NT2/D1 (cell line): Measurements from ENCODE around the gene SPRED1.

Experiments
- DNase-seq: peaks from one replicate; pipeline ENCODE4 v3.0.0-alpha.2; 2011; ENCODE audit warnings: low read depth, low spot score
- H3K27me3 ChIP-seq: 2 replicates; pipeline ENCODE4 v1.6.0; 2011; ENCODE audit warnings: mild to moderate bottlenecking; ENCODE audit not compliant: insufficient read length, insufficient read depth
- H3K36me3 ChIP-seq: 2 replicates; pipeline ENCODE4 v1.6.1; 2011; ENCODE audit warnings: mild to moderate bottlenecking, low read length, mixed read lengths; ENCODE audit not compliant: insufficient read depth, insufficient read length
- H3K4me1 ChIP-seq: 2 replicates; pipeline ENCODE4 v1.5.1; 2011; ENCODE audit not compliant: insufficient read depth, insufficient read length
- H3K4me3 ChIP-seq: 2 replicates; pipeline ENCODE4 v1.5.1; 2011; ENCODE audit warnings: low read depth; ENCODE audit not compliant: insufficient read length
- H3K9ac ChIP-seq: 2 replicates; pipeline ENCODE4 v1.6.0; 2011; ENCODE audit warnings: low read depth; ENCODE audit not compliant: insufficient read length
- H3K9me3 ChIP-seq: 2 replicates; pipeline ENCODE4 v1.5.1; 2011; ENCODE audit warnings: mild to moderate bottlenecking, low read length; ENCODE audit not compliant: insufficient read depth
- SUZ12 ChIP-seq: IDR thresholded peaks from 2 replicates; pipeline ENCODE4 v1.6.1; 2011; ENCODE audit not compliant: insufficient read length, insufficient read depth; ENCODE audit errors: extremely low read depth
- YY1 ChIP-seq: IDR thresholded peaks from 2 replicates; pipeline ENCODE4 v1.6.1; 2011; ENCODE audit not compliant: insufficient read length, insufficient read depth
- ZNF274 ChIP-seq: IDR thresholded peaks from 2 replicates; pipeline ENCODE4 v1.6.1; 2011; ENCODE audit warnings: mild to moderate bottlenecking, low read depth, low read length

SPRED1 gene

DNA sequence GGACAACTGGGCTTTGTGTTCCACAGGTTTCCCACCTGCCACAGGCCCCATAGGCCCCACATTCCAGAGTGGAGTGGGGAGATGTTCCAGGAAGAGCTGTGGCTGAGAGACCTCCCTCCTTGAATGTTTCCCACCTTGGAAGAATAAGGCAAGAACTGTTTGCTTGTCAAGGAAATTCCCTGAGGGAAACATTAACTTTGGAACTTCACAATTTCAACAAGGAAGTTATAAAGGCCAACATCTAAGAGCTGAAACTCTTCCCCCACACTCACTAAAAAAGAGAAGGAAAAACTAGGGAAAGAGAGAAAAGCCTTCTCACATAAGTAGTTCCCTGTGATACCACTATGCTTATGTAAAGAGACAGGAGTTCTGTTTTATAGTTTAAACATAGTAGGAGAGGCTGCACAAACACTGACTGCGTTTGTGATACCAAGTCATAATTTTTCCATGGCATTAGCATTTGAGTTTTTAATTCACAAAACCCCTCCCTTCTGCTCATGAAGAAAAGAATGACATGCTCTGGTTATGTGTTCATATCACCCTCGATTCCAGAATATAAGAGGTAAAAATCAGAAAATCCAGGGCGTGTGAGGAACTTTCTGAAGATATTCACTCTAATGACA is 39.8 kb upstream of the SPRED1 start:
- H3K9me3 ChIP-seq, result no peaks in the 10 kb centered on the region
- TF ChIP-seq SUZ12, result no peak
- TF ChIP-seq YY1, result no peak
- TF ChIP-seq ZNF274, result no peak
- no peak overlapping the region for H3K4me3 ChIP-seq
- H3K36me3 ChIP-seq, result no peaks in the 10 kb centered on the region
- DNase-seq, result no peak
- H3K9ac ChIP-seq, result no peak overlapping the region
- H3K4me1 ChIP-seq, result no peaks in the 10 kb centered on the region
- H3K27me3 ChIP-seq, result no peaks in the 10 kb centered on the region

DNA sequence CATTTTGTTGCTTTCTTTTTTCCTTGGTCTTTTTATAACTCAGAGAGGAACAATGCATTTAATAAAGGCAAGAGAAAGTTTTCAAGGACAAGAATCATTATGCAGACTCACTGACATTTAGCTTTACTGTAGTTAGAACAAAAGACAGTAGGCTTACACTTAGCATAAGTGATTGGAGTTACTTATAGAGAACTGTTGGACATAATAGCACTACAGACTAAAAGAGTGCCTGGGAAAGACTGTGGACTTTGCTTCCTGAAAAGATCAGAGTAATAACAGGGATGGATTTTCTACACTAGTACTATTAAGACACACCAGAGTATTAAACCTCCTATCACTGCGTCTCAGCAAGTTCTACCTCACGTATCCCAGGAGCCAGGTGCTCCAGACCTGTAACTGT is 39.3 kb upstream of the SPRED1 start:
- Histone ChIP-seq H3K36me3 (no peaks in the 10 kb centered on the region), H3K9me3 (no peaks in the 10 kb centered on the region), H3K27me3 (no peaks in the 10 kb centered on the region), H3K4me1 (peaks cover 2% of the 10 kb centered on the region), H3K9ac (no peak overlapping the region), H3K4me3 (no peak overlapping the region)
- no peak for TF ChIP-seq SUZ12
- no peak for TF ChIP-seq YY1
- TF ChIP-seq ZNF274, result no peak
- DNase-seq, result no peak

DNA sequence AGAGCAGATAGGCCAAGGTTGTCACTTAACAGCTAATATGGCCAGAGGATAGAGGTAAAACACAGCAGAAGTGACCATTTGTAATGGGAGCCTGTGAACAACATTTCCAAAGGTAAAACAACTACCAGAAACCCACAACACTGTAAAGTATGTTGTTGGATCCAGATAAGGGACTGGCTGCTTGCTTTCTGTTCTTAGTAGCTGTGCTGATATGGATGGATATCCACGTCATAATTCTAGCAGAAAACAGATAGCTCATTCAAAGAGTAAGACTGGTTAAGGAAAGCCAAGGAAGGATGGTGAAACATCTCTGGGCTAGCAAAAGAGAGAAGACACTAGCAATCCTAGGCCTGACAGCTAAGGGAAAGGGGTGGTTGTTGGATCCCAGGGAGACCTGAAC is 36.9 kb upstream of the SPRED1 start:
- TF ChIP-seq YY1, result no peak
- no peak for TF ChIP-seq ZNF274
- no peak for TF ChIP-seq SUZ12

DNA sequence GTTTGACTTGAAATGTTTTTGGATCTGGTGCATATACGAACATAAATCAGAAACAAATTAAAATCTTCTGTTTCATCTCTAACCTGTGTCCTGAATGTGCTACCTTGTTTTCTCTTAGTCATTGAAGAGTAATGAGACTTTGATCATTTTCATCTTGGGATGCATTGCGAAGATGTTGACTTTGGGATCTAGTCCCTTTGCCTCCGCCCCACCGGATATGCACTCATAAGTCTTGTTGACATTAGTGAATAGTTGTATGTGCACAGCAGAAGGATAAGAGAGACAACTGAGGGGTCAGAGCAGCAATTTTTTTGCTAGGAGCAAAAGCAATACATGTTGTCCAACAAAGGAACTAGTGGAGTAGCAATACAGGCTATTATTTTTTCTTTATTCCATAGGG is 35.9 kb upstream of the SPRED1 start:
- Histone ChIP-seq H3K36me3 (no peaks in the 10 kb centered on the region), H3K4me1 (peaks cover 2% of the 10 kb centered on the region), H3K27me3 (no peaks in the 10 kb centered on the region), H3K9me3 (no peaks in the 10 kb centered on the region), H3K9ac (no peak overlapping the region), H3K4me3 (no peak overlapping the region)
- no peak for TF ChIP-seq SUZ12
- no peak for TF ChIP-seq YY1
- TF ChIP-seq ZNF274, result no peak
- DNase-seq, result no peak

More for the DNA sequence above, 36.9 kb upstream of the SPRED1 start:
- Histone ChIP-seq H3K4me3 (no peak overlapping the region), H3K27me3 (no peaks in the 10 kb centered on the region), H3K4me1 (peaks cover 2% of the 10 kb centered on the region), H3K9ac (no peak overlapping the region), H3K9me3 (no peaks in the 10 kb centered on the region), H3K36me3 (no peaks in the 10 kb centered on the region)
- DNase-seq, result no peak

DNA sequence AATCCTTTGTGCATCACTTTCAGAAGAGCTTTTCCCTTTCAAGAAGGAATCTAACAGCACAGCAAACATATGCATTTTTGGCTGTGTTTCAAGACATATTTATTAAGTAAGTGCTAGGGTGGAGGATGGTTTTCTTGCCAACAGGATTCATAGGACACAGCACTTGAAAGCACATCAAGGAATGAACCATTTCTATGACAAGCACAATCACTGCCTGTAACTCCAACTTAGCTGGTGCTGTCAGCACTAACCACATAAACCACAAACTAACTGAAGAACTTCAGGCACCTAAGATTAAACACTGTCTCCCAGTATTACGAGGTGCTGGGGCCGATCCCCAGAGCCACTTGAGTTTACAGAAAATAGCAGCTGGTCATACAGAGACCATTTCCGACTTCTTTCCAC is 35.4 kb upstream of the SPRED1 start:
- no peak for TF ChIP-seq SUZ12
- no peak for TF ChIP-seq YY1
- TF ChIP-seq ZNF274, result no peak
- Histone ChIP-seq H3K9ac (no peak overlapping the region), H3K9me3 (no peaks in the 10 kb centered on the region), H3K36me3 (no peaks in the 10 kb centered on the region), H3K27me3 (no peaks in the 10 kb centered on the region), H3K4me3 (no peak overlapping the region), H3K4me1 (peaks cover 2% of the 10 kb centered on the region)
- DNase-seq, result no peak

DNA sequence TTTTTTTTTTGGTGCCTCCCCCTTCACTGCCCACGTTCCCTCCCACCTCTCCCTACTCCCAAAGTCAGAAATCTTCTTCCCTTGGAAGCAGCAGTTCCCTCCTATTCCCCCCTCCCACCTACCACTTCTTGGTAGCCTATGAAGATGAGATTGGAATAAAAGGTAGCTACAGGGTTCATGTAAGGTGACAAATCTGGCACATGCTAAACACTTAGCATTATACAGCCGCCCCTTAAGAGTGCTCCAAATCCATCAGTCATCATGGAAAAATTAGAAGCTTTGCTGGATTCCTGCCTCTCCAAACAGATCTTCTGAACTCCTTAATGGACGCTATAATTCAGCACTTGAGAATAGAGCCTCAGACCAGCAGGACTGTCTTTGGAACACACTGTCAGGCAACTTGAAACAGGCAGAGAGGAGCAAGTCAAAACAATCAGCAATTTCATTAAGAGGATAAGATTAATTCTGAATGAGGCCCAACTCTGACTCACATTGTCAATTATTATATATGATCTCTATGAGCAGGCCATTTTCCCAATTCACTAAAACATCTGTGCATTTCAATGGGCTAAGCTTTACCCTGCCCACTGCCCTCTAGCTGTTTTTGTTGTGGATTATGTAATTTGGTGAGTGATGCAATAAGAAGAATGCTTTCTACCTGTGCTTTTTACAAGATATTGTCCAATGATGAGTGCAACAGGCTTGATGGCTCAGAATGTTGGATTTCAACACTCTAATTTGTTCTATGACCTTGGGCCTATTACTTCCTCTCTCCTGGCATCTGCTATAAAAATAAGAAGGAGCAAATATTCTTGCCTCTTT is 34.6 kb upstream of the SPRED1 start:
- no peak overlapping the region for H3K9ac ChIP-seq
- H3K36me3 ChIP-seq, result no peaks in the 10 kb centered on the region
- no peak for TF ChIP-seq ZNF274
- TF ChIP-seq SUZ12, result no peak
- no peak for TF ChIP-seq YY1
- peaks cover 2% of the 10 kb centered on the region for H3K4me1 ChIP-seq
- no peak overlapping the region for H3K4me3 ChIP-seq
- H3K9me3 ChIP-seq, result no peaks in the 10 kb centered on the region
- no peaks in the 10 kb centered on the region for H3K27me3 ChIP-seq
- DNase-seq, result no peak

DNA sequence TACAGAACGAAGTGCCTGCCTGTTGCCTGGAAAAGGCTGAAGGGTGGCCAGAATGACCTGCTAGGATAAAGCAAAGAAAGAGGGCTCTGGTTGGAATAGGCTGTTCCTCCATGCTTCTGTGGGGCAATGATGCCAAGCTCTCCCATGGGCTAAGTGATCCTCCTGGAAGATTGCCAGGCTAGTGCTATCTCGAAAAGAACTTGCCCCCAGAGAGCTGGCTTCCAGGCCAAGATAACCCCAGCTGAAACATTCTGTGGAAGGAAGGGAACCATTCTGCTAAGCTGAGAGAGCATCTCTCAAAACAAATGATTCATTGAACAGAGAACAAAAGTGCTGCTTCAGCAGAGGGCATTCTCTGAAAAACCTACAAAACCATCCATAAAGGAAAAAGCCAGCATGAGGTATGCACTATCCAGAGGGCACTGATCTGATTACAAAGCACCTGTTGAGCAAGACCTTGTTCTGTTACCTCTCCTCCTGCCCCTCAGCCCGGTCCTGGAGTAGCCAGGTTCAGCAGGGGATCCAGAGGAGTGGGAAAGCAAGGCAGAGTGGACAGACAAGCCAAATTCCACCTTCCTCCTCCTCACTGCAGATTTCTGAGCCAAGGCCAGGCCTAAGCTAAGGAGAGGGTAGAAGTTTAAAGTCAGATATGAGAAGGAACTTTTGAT is 31.9 kb upstream of the SPRED1 start:
- H3K4me1 ChIP-seq, result peaks cover 2% of the 10 kb centered on the region
- no peak for DNase-seq
- H3K9ac ChIP-seq, result no peak overlapping the region
- H3K36me3 ChIP-seq, result no peaks in the 10 kb centered on the region
- no peak overlapping the region for H3K4me3 ChIP-seq
- TF ChIP-seq YY1, result no peak
- no peaks in the 10 kb centered on the region for H3K9me3 ChIP-seq
- H3K27me3 ChIP-seq, result no peaks in the 10 kb centered on the region
